ENCODE results near the gene CCDC106.

CCDC106 gene

GRCh38 chr19:55624109-55625003 lies 23.7 kb upstream of the CCDC106 start, which contains the start of gene ZNF784:
ZNF784 (minus strand) TSS chr19:55624566; CDS start chr19:55624561, 5 bp downstream.
- peak within 1 kb of the TSS; percentile 69 for H3K4me3 ChIP-seq (replicated peaks; ENCODE audit: low read depth, low read length)
- peak; percentile 95 for DNase-seq (ENCODE audit: low read depth)
- TF ChIP-seq, protein P1, sequence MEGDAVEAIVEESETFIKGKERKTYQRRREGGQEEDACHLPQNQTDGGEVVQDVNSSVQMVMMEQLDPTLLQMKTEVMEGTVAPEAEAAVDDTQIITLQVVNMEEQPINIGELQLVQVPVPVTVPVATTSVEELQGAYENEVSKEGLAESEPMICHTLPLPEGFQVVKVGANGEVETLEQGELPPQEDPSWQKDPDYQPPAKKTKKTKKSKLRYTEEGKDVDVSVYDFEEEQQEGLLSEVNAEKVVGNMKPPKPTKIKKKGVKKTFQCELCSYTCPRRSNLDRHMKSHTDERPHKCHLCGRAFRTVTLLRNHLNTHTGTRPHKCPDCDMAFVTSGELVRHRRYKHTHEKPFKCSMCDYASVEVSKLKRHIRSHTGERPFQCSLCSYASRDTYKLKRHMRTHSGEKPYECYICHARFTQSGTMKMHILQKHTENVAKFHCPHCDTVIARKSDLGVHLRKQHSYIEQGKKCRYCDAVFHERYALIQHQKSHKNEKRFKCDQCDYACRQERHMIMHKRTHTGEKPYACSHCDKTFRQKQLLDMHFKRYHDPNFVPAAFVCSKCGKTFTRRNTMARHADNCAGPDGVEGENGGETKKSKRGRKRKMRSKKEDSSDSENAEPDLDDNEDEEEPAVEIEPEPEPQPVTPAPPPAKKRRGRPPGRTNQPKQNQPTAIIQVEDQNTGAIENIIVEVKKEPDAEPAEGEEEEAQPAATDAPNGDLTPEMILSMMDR (IDR thresholded peaks at IDR 0.05; ENCODE audit: low read length, missing control alignments), result no peak

- H3K4me3 ChIP-seq (replicated peaks; ENCODE audit: low read depth, low read length), result peak overlapping the region; percentile 69
- no peak for DNase-seq (ENCODE audit: low read depth)
- TF ChIP-seq, protein P1 (IDR thresholded peaks at IDR 0.05; ENCODE audit: low read length, missing control alignments), result no peak
Measured at GRCh38 chr19:55625004-55625326, 23.0 kb upstream of the CCDC106 start.

DNA sequence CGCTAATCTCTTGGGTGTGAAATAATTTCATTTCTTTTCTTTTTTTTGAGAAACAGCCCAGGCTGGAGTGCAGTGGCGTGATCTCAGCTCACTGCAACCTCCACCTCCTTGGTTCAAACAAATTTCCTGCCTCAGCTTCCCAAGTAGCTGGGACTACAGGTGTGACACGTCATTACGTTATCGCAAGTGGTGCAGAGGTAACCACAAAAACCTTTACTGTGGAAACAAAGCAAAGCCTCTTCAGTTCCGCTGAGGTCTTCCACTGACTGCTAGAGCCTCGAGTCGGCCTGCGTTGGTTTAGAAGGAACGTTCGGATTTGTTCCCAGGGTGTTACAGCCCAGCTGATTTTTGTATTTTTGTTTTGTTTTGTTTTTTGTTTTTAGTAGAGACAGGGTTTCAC lies 21.7 kb upstream of the CCDC106 start:
- DNase-seq (ENCODE audit: low read depth), result no peak
- no peak overlapping the region for H3K4me3 ChIP-seq (replicated peaks; ENCODE audit: low read depth, low read length)
- TF ChIP-seq, protein P1 (IDR thresholded peaks at IDR 0.05; ENCODE audit: low read length, missing control alignments), result no peak

DNA sequence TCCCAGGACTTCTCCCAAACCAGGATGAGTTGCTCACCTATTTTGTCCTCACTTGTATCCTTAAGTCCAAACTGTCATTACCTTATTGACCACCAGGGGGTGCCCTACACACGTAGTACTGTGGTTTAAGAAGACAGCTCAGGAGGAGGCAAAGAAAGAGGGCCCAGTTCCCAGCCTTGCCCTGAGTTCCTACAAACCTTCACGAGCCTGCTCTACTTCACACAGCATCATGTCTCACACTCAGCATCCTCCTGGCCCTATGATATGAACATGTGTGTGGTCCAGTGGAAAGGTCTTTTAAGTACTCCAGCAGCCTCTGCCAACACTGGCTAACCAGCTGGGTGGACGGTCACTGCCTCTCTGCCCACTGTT lies 15.6 kb upstream of the CCDC106 start:
- H3K4me3 ChIP-seq (replicated peaks; ENCODE audit: low read depth, low read length), result no peak overlapping the region
- peak; percentile 98 for DNase-seq (ENCODE audit: low read depth)
- TF ChIP-seq, protein P1 (IDR thresholded peaks at IDR 0.05; ENCODE audit: low read length, missing control alignments), result peak; percentile 83

DNA sequence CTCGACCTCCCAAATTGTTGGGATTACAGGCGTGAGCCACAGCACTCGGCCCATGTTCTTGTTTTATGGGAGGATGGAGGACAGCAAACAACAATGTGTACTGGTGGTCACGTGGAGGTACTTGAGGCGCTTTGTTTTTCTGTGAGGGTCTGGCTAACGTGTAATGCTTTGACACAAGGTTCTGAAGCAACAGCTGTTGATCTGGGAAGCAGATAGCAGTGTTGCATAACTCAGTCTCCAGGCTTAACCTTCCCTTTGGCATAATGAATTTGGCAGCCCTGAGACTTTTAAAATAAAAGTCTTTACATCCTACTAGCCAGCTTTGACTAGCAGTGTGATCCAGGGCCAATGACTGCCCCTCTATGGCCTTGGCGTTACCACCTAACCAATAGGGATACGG lies 14.2 kb upstream of the CCDC106 start:
- TF ChIP-seq, protein P1 (IDR thresholded peaks at IDR 0.05; ENCODE audit: low read length, missing control alignments), result no peak
- H3K4me3 ChIP-seq (replicated peaks; ENCODE audit: low read depth, low read length), result no peak overlapping the region
- DNase-seq (ENCODE audit: low read depth), result no peak

- TF ChIP-seq, protein P1 (IDR thresholded peaks at IDR 0.05; ENCODE audit: low read length, missing control alignments), result no peak
- peak overlapping the region; percentile 87 for H3K4me3 ChIP-seq (replicated peaks; ENCODE audit: low read depth, low read length)
- DNase-seq (ENCODE audit: low read depth), result no peak
Measured at GRCh38 chr19:55635334-55635717, 12.7 kb upstream of the CCDC106 start.

Measured in fibroblast of pulmonary artery (primary cell).